ENCODE results near the gene SCN11A. TPM values are rescaled to one million over a fixed set of nuclear protein-coding genes. Genes with fewer than 3 reads are reported as not detected.

SCN11A gene
- total RNA-seq, 1 donor from 2014 or later: 0.69 TPM

- Mint-ChIP-seq H3K4me1 (no peaks in the 10 kb centered on the region), H3K4me3 (no peak overlapping the region), H3K27me3 (ENCODE audit: insufficient read depth, low read depth) (no peaks in the 10 kb centered on the region), H3K9me3 (no peaks in the 10 kb centered on the region), H3K27ac (no peak overlapping the region), H3K36me3 (peaks cover 28% of the 10 kb centered on the region)
- Histone ChIP-seq H3K9ac (no peak overlapping the region), H3K4me2 (no peak overlapping the region), H3F3A (ENCODE audit: low read depth) (no peaks in the 10 kb centered on the region), H3K27me3 (no peaks in the 10 kb centered on the region), H3K27ac (no peak overlapping the region), H3K4me3 (no peak overlapping the region), H3K36me3 (peaks cover 21% of the 10 kb centered on the region), H3K9me3 (ENCODE audit: low read depth) (no peaks in the 10 kb centered on the region), H3K79me2 (ENCODE audit: low read depth) (no peaks in the 10 kb centered on the region), H2AFZ (replicated peaks) (no peak overlapping the region), H4K20me1 (ENCODE audit: low read depth) (no peaks in the 10 kb centered on the region), H3K4me1 (no peaks in the 10 kb centered on the region)
- TF ChIP-seq, protein P1, sequence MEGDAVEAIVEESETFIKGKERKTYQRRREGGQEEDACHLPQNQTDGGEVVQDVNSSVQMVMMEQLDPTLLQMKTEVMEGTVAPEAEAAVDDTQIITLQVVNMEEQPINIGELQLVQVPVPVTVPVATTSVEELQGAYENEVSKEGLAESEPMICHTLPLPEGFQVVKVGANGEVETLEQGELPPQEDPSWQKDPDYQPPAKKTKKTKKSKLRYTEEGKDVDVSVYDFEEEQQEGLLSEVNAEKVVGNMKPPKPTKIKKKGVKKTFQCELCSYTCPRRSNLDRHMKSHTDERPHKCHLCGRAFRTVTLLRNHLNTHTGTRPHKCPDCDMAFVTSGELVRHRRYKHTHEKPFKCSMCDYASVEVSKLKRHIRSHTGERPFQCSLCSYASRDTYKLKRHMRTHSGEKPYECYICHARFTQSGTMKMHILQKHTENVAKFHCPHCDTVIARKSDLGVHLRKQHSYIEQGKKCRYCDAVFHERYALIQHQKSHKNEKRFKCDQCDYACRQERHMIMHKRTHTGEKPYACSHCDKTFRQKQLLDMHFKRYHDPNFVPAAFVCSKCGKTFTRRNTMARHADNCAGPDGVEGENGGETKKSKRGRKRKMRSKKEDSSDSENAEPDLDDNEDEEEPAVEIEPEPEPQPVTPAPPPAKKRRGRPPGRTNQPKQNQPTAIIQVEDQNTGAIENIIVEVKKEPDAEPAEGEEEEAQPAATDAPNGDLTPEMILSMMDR (IDR thresholded peaks at IDR 0.05): no peak
- TF ChIP-seq EZH2phosphoT487 (IDR thresholded peaks at IDR 0.05): no peak
- no peak for TF ChIP-seq EZH2 (IDR thresholded peaks at IDR 0.05)
- no peak for DNase-seq (ENCODE audit: low spot score)
Measured at GRCh38 chr3:39090922-39091321, 39.2 kb upstream of the SCN11A start.

- peaks cover 27% of the 10 kb centered on the region for H3K36me3 ChIP-seq
- Mint-ChIP-seq H3K27me3 (ENCODE audit: insufficient read depth, low read depth) (no peaks in the 10 kb centered on the region), H3K36me3 (peaks cover 20% of the 10 kb centered on the region), H3K4me3 (no peak overlapping the region), H3K9me3 (no peaks in the 10 kb centered on the region), H3K4me1 (no peaks in the 10 kb centered on the region), H3K27ac (no peak overlapping the region)
- H3K27ac ChIP-seq: no peak overlapping the region
- H4K20me1 ChIP-seq (ENCODE audit: low read depth): no peaks in the 10 kb centered on the region
- no peaks in the 10 kb centered on the region for H3K79me2 ChIP-seq (ENCODE audit: low read depth)
- TF ChIP-seq EZH2phosphoT487 (IDR thresholded peaks at IDR 0.05): no peak
- TF ChIP-seq, protein P1 (IDR thresholded peaks at IDR 0.05): no peak
- TF ChIP-seq EZH2 (IDR thresholded peaks at IDR 0.05): no peak
- H3F3A ChIP-seq (ENCODE audit: low read depth): no peaks in the 10 kb centered on the region
- H3K27me3 ChIP-seq: no peaks in the 10 kb centered on the region
- no peak overlapping the region for H3K4me3 ChIP-seq
- no peak overlapping the region for H3K4me2 ChIP-seq
- H2AFZ ChIP-seq (replicated peaks): no peak overlapping the region
- H3K4me1 ChIP-seq: no peaks in the 10 kb centered on the region
- no peak overlapping the region for H3K9ac ChIP-seq
- no peak for DNase-seq (ENCODE audit: low spot score)
- no peaks in the 10 kb centered on the region for H3K9me3 ChIP-seq (ENCODE audit: low read depth)
Measured at GRCh38 chr3:39088889-39089288, 37.1 kb upstream of the SCN11A start.

DNA sequence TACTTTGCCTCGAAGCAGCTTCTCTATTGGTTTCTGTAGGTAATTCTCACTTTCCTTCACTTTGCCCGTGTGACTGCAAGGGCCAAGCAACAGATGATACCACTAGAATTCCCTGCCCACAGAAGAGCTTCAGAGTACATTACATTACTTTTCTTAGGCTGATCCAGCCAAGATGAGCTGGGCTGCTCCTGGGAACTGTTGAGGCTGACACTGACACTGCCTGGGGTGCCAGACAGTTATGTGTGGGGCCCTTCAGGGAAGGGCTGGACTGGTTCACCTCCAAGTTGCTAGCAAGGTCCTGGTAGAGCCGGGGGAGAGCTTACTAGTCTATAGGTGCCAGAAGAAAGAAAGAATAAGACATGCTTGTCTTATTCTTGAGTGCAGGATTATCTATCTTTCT lies 36.7 kb upstream of the SCN11A start:
- H3K4me2 ChIP-seq: no peak overlapping the region
- H3K36me3 ChIP-seq: peaks cover 27% of the 10 kb centered on the region
- H3K4me1 ChIP-seq: no peaks in the 10 kb centered on the region
- no peak overlapping the region for H2AFZ ChIP-seq (replicated peaks)
- Mint-ChIP-seq H3K27me3 (ENCODE audit: insufficient read depth, low read depth) (no peaks in the 10 kb centered on the region), H3K9me3 (no peaks in the 10 kb centered on the region), H3K4me3 (no peak overlapping the region), H3K36me3 (peaks cover 18% of the 10 kb centered on the region), H3K4me1 (no peaks in the 10 kb centered on the region), H3K27ac (no peak overlapping the region)
- H3K79me2 ChIP-seq (ENCODE audit: low read depth): no peaks in the 10 kb centered on the region
- H3K4me3 ChIP-seq: no peak overlapping the region
- H3F3A ChIP-seq (ENCODE audit: low read depth): no peaks in the 10 kb centered on the region
- DNase-seq (ENCODE audit: low spot score): no peak
- H3K27ac ChIP-seq: no peak overlapping the region
- TF ChIP-seq, protein P1 (IDR thresholded peaks at IDR 0.05): no peak
- TF ChIP-seq EZH2 (IDR thresholded peaks at IDR 0.05): no peak
- TF ChIP-seq EZH2phosphoT487 (IDR thresholded peaks at IDR 0.05): no peak
- H4K20me1 ChIP-seq (ENCODE audit: low read depth): no peaks in the 10 kb centered on the region
- no peak overlapping the region for H3K9ac ChIP-seq
- no peaks in the 10 kb centered on the region for H3K27me3 ChIP-seq
- no peaks in the 10 kb centered on the region for H3K9me3 ChIP-seq (ENCODE audit: low read depth)
